Adrenal gland (tissue), 5 donors: ENCODE data around the gene SSR1.

Experiments
- CTCF ChIP-seq, 6 experiments: fragments of 450-650 bp in 4 of 6; fragments of 200-600 bp in 2 of 6; sonication (generic) in 1 of 6; IDR thresholded peaks; 1 replicate in 5 of 6; 2 replicates in 1 of 6; pipeline versions ENCODE4 v1.5.1 to v1.8.0; 2016 to 2021; ENCODE audit warnings: antibody characterized with exemption in 6 of 6, mild to moderate bottlenecking in 2 of 6, moderate library complexity in 1 of 6
- POLR2A ChIP-seq, 2 donors: fragments of 450-650 bp; IDR thresholded peaks; one replicate each; pipeline ENCODE4 v1.6.1; 2017; ENCODE audit warnings: antibody characterized with exemption in 2 of 2, mild to moderate bottlenecking in 2 of 2, moderate library complexity in 1 of 2
- donor health status: DM: no; HTN: no; CAD: no.

- TF ChIP-seq CTCF (IDR thresholded peaks at IDR 0.05) (no peak), POLR2A (IDR thresholded peaks at IDR 0.05) (no peak)
Measured at GRCh38 chr6:7219310-7219709, 93.7 kb downstream of the SSR1 start.
